K562 (cell line): Measurements from ENCODE around the gene LPCAT3. TPM values are rescaled to one million over a fixed set of nuclear protein-coding genes. Genes with fewer than 3 reads are reported as not detected.

ENCODE experiments used
- FOSL1 ChIP-seq: fragments of 200-800 bp; sonication (Bioruptor generic); conservative IDR thresholded peaks from 2 replicates; pipeline ENCODE4 v1.6.1; 2016; ENCODE audit warnings: missing genetic modification characterization, missing compliant biosample characterization
- NR2C1 ChIP-seq, 2 experiments: fragments of 450-650 bp; IDR thresholded peaks; 2 replicates each; pipeline ENCODE4 v1.6.1; 2017; ENCODE audit warnings: mild to moderate bottlenecking in 2 of 2, antibody characterized with exemption in 1 of 2, inconsistent platforms in 1 of 2, missing compliant biosample characterization in 1 of 2, missing genetic modification characterization in 1 of 2
- NRF1 ChIP-seq, 2 experiments: fragments of 450-650 bp; IDR thresholded peaks in 1 of 2; conservative IDR thresholded peaks in 1 of 2; 2 replicates each; pipeline ENCODE4 v1.6.1; 2014; ENCODE audit warnings: mild to moderate bottlenecking in 2 of 2
- PCBP1 ChIP-seq: fragments of 200-400 bp; formaldehyde crosslinking; IDR thresholded peaks from 2 replicates; pipeline ENCODE4 v1.6.1; 2018; ENCODE audit warnings: mild to moderate bottlenecking, low read depth, low read length; ENCODE audit not compliant: poor library complexity, severe bottlenecking
- POLR2H ChIP-seq: IDR thresholded peaks from 2 replicates; pipeline ENCODE4 v1.6.1; 2016; ENCODE audit warnings: missing genetic modification characterization, low read depth, mild to moderate bottlenecking, control low read depth, missing compliant biosample characterization, moderate library complexity
- PRPF4 ChIP-seq: fragments of 200-400 bp; formaldehyde crosslinking; IDR thresholded peaks from one replicate; pipeline ENCODE4 v1.6.1; 2017; ENCODE audit warnings: low read length, low read depth, mild to moderate bottlenecking; ENCODE audit not compliant: insufficient read depth, poor library complexity, severe bottlenecking
- STAT5B ChIP-seq: fragments of 250-450 bp; sonication (Bioruptor Pico); IDR thresholded peaks from 2 replicates; pipeline ENCODE4 v1.8.0; 2021; ENCODE audit warnings: mild to moderate bottlenecking, inconsistent platforms
- TBL1XR1 ChIP-seq, 2 experiments: IDR thresholded peaks; 2 replicates each; pipeline ENCODE4 v1.6.1; 2012; ENCODE audit warnings: improper control_type of control experiment in 2 of 2, low read length in 2 of 2, mild to moderate bottlenecking in 1 of 2
- XRCC5 ChIP-seq: fragments of 200-400 bp; formaldehyde crosslinking; IDR thresholded peaks from 2 replicates; pipeline ENCODE4 v1.6.1; 2017; ENCODE audit warnings: low read depth, mild to moderate bottlenecking, low read length
- ZNF347 ChIP-seq: fragments of 450-650 bp; formaldehyde crosslinking; IDR thresholded peaks from 2 replicates; pipeline ENCODE4 v1.4.0; 2020; ENCODE audit warnings: low read depth, mild to moderate bottlenecking, moderate library complexity
- polyA plus RNA-seq, 8 experiments: library from polyadenylated mRNA; depleted of rRNA in 4 of 8; stranded (reverse) in 5 of 8; unstranded in 3 of 8; fragments of >200 nt; fragmentation: Nextera tagmentation in 2 of 8; fragmentation: Illumina TruSeq in 1 of 8; extraction: Ambion mirVana in 2 of 8; extraction: Trizol in 1 of 8; gene quantifications; 2 replicates each; pipeline versions ENCODE4 v1.2.1 to v1.2.3, GENCODE V29; 2011 to 2014; ENCODE audit warnings: inconsistent platforms in 1 of 8, missing spikeins in 1 of 8
- total RNA-seq, 7 experiments: library from RNA; depleted of rRNA in 6 of 7; stranded (reverse); fragments of >200 nt in 6 of 7; fragmentation: Illumina TruSeq in 2 of 7; extraction: Trizol in 2 of 7; gene quantifications; 2 replicates each; pipeline versions ENCODE4 v1.2.1 to v1.2.3, GENCODE V29; 2011 to 2021; ENCODE audit warnings: low replicate concordance in 1 of 7
- TF ChIP-seq, protein P1 (sequence below), 2 experiments: fragments of 450-650 bp; IDR thresholded peaks; 2 replicates each; pipeline ENCODE4 v1.6.1; 2016; ENCODE audit warnings: mild to moderate bottlenecking in 2 of 2, borderline replicate concordance in 1 of 2, low read depth in 1 of 2, moderate library complexity in 1 of 2
- TF ChIP-seq, protein P2 (sequence below), 3 experiments: IDR thresholded peaks in 2 of 3; conservative IDR thresholded peaks in 1 of 3; 2 replicates each; pipeline ENCODE4 v1.5.1; 2011 to 2012; ENCODE audit warnings: low read length in 3 of 3, mild to moderate bottlenecking in 3 of 3, control low read depth in 2 of 3, improper control_type of control experiment in 1 of 3, inconsistent platforms in 1 of 3, low read depth in 1 of 3, mixed read lengths in 1 of 3, moderate library complexity in 1 of 3; ENCODE audit not compliant: insufficient read depth in 2 of 3
- TF ChIP-seq, protein P3 (sequence below), 2 experiments: IDR thresholded peaks; 2 replicates each; pipeline ENCODE4 v1.6.1; 2011; ENCODE audit warnings: borderline replicate concordance in 1 of 2, control low read depth in 1 of 2, low read depth in 1 of 2, low read length in 1 of 2, mild to moderate bottlenecking in 1 of 2, mixed read lengths in 1 of 2, moderate library complexity in 1 of 2; ENCODE audit not compliant: insufficient read depth in 1 of 2, insufficient read length in 1 of 2, poor library complexity in 1 of 2, severe bottlenecking in 1 of 2; ENCODE audit errors: extremely low read depth in 1 of 2

The LPCAT3 gene
- total and polyA plus RNA-seq, 9 of the 15 experiments (the other 6 are each of a cell fraction or from before 2014, with no cell fraction given) = 4.9 to 52.5 (median 25.3) TPM

GRCh38 chr12:6944381-6945186, 73.7 kb downstream of the LPCAT3 start (continued):
- TF ChIP-seq, protein P1, sequence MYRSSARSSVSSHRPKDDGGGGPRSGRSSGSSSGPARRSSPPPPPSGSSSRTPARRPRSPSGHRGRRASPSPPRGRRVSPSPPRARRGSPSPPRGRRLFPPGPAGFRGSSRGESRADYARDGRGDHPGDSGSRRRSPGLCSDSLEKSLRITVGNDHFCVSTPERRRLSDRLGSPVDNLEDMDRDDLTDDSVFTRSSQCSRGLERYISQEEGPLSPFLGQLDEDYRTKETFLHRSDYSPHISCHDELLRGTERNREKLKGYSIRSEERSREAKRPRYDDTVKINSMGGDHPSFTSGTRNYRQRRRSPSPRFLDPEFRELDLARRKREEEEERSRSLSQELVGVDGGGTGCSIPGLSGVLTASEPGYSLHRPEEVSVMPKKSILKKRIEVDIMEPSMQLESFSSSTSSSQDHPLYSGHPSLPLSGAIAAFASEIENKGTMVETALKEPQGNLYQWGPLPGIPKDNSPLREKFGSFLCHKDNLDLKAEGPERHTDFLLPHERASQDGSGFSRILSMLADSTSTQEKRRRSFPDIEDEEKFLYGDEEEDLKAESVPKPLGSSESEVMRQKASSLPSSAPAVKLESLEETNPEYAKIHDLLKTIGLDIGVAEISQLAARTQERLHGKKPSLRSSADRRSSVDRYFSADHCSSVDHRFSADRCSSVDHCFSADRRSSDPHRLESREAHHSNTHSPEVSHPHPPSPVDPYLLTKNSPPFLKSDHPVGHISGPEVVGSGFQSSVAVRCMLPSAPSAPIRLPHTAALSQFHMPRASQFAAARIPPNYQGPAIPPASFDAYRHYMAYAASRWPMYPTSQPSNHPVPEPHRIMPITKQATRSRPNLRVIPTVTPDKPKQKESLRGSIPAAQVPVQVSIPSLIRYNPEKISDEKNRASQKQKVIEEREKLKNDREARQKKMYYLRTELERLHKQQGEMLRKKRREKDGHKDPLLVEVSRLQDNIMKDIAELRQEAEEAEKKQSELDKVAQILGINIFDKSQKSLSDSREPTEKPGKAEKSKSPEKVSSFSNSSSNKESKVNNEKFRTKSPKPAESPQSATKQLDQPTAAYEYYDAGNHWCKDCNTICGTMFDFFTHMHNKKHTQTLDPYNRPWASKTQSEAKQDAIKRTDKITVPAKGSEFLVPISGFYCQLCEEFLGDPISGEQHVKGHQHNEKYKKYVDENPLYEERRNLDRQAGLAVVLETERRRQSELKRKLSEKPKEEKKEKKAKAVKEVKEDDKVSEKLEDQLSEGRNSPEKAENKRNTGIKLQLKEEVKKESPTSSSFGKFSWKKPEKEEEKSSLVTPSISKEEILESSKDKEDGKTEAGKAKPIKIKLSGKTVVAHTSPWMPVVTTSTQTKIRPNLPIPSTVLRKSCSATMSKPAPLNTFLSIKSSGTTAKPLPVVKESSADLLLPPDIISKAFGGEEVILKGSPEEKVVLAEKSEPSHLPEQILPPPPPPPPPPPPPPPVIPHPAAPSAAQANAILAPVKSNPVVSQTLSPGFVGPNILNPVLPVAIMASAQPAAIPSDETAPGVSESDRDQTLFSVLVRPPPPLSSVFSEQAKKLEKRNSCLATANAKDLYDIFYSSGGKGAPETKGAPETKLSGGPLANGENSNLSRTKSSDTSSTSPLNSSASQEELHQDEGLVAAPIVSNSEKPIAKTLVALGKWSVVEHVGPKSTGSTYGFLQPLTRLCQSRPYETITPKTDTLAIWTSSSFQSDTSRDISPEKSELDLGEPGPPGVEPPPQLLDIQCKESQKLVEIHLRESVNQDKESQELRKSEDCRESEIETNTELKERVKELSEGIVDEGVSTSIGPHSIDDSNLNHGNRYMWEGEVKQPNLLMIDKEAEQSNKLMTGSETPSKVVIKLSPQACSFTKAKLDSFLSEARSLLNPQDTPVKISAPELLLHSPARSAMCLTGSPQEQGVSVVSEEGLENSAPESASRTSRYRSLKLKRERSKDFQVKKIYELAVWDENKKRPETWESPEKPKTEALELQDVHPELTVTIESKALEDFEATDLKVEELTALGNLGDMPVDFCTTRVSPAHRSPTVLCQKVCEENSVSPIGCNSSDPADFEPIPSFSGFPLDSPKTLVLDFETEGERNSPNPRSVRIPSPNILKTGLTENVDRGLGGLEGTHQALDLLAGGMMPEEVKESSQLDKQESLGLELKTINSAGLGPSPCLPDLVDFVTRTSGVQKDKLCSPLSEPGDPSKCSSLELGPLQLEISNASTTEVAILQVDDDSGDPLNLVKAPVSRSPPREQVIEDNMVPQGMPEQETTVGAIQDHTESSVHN (IDR thresholded peaks at IDR 0.05; ENCODE audit: borderline replicate concordance in 1 of 2, low read depth in 1 of 2) = no peak
- TF ChIP-seq, protein P2, sequence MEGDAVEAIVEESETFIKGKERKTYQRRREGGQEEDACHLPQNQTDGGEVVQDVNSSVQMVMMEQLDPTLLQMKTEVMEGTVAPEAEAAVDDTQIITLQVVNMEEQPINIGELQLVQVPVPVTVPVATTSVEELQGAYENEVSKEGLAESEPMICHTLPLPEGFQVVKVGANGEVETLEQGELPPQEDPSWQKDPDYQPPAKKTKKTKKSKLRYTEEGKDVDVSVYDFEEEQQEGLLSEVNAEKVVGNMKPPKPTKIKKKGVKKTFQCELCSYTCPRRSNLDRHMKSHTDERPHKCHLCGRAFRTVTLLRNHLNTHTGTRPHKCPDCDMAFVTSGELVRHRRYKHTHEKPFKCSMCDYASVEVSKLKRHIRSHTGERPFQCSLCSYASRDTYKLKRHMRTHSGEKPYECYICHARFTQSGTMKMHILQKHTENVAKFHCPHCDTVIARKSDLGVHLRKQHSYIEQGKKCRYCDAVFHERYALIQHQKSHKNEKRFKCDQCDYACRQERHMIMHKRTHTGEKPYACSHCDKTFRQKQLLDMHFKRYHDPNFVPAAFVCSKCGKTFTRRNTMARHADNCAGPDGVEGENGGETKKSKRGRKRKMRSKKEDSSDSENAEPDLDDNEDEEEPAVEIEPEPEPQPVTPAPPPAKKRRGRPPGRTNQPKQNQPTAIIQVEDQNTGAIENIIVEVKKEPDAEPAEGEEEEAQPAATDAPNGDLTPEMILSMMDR (IDR thresholded peaks at IDR 0.05 in 2 of 3, conservative IDR thresholded peaks at IDR 0.05 in 1 of 3; ENCODE audit: insufficient read depth in 2 of 3, low read depth in 1 of 3, low read length in 3 of 3) = peak; percentile 84 to 98 (median 92); a peak in 5 of 6 replicates
- TF ChIP-seq, protein P3, sequence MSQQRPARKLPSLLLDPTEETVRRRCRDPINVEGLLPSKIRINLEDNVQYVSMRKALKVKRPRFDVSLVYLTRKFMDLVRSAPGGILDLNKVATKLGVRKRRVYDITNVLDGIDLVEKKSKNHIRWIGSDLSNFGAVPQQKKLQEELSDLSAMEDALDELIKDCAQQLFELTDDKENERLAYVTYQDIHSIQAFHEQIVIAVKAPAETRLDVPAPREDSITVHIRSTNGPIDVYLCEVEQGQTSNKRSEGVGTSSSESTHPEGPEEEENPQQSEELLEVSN (IDR thresholded peaks at IDR 0.05; ENCODE audit: borderline replicate concordance in 1 of 2, extremely low read depth in 1 of 2, insufficient read depth in 1 of 2, insufficient read length in 1 of 2, low read depth in 1 of 2, low read length in 1 of 2, poor library complexity in 1 of 2, severe bottlenecking in 1 of 2) = peak; percentile 54 to 83
- TF ChIP-seq PRPF4 (peak; percentile 93), ZNF347 (CRISPR knock-in tag) (no peak), NR2C1 (IDR thresholded peaks at IDR 0.05) (peak; percentile 25; the same call in 1 of the 2 replicates), NR2C1 (tag; IDR thresholded peaks at IDR 0.05) (0 out of 2 replicates have a peak, but pooled peaks have one; percentile 23), FOSL1 (tag) (no peak), NRF1 (conservative IDR thresholded peaks at IDR 0.05 in 1 of 2, IDR thresholded peaks at IDR 0.05 in 1 of 2) (peak; percentile 72 to 76), XRCC5 (peak; percentile 54; the same call in 1 of the 2 replicates), POLR2H (tag) (no peak), PCBP1 (peak; percentile 67), STAT5B (CRISPR knock-in tag) (no peak), TBL1XR1 (IDR thresholded peaks at IDR 0.05; ENCODE audit: low read length in 2 of 2) (peak; percentile 27 to 87; a peak in 2 of 4 replicates)
